ENCODE data around the gene SMC5. TPM values are rescaled to one million over a fixed set of nuclear protein-coding genes. Genes with fewer than 3 reads are reported as not detected.
"Not testable (repeated sequence)": the region's sequence is repeated elsewhere in the genome, so short reads cannot be mapped to it uniquely, and the experiment has no call there.

Gene SMC5
- total RNA-seq, 1 donor from 2014 or later = 20.4 TPM

DNA sequence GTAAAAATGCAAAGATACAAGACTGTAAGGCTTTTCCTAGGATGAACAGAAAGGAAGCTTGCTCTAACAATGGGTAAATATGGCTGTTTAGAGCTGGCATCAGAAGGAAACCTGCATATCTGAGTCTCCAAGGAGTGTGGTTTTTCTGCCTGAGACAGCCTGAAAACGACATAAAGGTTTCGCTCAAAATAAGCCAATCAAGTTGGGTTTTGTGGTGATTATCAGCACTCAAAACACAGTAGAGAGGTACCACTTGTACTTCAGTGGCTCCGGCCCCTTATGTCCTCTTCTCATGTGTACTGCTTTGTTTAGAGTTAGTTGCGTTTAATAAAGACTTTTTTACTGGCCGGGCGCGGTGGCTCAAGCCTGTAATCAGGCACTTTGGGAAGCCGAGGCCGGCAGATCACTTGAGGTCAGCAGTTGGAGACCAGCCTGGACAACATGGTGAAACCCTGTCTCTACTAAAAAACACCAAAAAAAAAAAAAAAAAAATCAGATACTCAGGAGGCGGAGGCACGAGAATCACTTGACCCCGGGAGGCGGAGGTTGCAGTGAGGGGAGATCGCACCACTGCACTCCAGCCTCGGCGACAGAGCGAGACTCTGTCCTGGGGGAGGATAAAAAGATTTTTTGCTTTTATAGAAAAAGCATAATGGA, 116.3 kb downstream of the SMC5 start:
- DNase-seq = no peak

DNA sequence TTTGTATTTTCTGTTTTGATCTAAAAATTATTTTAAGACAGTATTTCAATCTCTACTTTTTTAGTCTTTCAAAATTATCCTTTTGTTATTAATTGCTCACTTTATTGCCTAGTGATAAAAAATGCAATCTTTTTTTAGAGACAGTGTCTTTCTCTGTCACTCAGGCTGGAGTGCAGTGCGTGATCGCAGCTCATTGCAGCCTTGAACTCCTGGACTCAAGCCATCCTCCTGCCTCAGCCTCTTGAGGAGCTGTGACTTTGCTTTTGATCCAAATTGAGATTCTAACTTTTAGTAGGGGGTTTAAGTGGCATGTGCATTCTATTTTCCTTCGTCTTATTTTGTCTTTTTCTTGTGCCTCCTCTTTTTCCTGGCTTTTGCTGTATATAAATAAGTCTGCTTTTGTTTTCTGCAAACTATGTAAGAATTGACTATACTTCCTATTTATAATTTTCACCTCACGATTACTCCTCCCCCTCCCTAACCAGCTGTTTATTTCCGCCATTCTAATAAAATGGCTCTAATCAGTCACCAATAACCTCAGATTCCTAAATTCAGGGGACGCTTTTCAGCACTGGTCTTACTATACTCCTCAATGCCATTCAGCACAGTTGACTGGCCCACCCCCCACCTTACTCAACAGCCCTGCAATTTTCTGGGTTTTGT, 123.4 kb downstream of the SMC5 start:
- no peak for DNase-seq

DNA sequence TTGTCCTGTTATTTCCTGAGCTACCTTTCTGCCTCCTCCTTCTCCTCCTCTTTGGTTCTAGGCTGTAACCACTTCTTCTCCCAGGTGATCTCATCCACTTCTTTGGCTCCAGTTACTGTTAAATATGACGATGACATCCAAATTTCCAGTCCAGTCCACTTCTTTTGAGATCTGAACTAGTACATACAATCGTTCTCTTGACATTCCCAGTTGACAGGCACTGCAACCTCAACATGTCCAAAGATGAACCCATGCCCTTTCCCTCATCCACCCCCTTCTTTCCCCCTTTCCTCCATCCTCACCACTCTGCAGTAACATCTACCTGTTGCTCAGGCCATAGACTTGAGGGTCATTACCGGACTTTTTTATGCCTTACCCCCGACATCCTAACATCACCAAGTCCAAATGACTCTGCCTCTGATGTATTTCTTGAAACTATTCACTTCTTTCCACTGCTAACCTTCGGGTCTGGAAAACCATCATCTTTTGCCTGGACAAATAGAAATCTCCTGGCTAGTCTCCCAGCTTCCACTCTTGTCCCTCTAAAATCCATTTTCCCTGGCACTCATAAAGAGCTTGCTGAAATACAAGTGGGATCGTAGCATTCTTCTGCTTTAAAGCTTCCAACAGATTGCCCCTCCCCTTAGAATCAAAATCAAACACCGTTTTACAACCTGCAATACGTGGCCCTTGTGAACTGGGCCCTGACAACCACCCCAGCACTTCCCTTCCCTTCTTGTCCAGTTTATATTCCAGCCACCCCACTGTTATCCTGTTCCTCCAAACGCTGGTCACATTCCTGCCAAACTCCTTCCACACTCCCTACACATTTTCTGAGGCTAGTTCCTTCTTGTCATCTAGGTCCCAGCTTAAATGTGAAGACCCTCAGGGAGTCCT, 124.2 kb downstream of the SMC5 start:
- DNase-seq = no peak

DNA sequence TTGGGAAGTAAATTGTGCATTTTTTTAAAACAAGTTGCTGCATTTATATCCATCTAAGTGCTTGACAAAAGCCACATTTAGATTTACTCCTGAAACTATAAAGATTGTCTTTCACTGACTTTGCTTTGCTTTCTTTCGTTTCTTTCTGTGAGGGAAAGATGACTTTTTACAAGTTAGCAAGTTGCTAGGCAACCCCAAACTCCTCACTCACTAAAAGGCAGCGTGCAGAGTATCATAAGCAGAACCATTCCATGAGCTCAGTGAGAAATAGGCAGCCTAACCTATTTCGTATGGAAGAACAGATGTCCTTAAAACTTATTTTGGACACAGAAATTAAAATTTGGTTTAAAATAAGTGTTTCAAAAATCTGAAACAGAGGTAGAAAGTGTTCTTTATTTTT, 126.6 kb downstream of the SMC5 start:
- no peak for DNase-seq

DNA sequence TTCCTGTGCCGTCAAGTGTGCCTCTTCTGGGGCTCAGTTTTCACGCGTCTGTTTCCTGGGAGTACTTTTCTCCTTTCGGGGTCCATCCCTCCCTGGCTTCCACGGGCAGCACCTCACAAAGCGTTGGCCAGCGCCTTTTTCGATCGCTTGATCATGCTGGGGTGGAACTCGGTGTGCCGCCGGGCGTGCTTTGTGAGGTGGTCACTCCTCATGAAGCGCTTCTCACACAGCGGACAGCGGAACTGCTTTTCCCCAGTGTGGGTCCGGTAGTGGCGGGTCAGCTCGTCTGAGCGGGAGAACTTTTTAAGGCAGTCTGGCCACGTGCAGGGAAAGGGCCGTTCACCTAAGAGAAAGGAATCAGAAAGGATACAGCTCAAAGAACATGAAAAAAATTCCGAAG, 128.9 kb downstream of the SMC5 start:
- DNase-seq = no peak

DNA sequence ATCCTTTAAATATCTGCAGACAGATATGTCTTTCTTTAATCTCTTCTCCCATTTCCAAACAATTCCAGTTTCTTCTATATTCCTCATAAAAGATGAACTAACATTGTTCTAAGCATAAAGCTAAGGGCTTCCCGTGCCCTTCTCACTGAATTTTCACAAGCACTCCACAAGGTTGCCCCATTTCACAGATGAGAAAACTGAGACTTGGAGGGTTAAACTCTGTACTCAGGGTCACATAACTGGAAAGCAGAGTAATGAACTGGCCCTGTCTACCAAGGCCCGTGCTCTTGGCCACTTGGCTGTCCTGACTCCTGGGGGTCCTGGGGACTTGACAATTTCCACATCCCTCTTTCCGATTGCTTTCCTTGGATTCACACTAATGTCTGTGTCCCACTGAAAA, 130.4 kb downstream of the SMC5 start:
- no peak for DNase-seq

DNA sequence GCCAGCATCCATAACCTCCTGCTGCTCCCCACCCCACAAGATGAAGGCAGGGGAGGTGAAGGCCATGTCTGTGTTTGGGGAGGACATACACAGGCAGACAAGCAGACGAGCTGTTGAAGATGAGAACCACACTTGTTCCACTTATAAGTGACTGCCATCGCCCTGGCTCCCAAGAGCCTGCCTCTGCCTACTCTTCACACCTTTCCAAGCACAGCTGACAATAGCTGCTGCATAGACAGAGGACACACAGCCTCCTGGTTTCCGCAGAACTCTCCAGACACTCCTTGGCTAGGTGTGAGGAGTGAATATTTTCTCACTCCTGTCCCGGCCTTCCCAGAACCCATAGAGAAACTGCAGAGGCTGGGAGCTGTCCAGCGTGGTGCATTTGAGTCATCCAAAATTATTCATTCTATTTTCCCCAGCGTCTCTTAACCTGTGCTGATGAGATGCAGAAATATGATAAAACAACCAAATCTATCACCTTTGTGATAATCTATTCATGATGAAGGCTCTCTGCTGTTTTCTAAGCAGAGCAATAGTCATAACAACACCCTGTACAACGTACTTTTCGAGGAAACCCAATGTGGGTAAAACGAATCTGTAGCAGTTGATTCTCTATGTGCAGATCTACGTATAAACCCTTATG, 131.0 kb downstream of the SMC5 start:
- peak; percentile 62 for DNase-seq

DNA sequence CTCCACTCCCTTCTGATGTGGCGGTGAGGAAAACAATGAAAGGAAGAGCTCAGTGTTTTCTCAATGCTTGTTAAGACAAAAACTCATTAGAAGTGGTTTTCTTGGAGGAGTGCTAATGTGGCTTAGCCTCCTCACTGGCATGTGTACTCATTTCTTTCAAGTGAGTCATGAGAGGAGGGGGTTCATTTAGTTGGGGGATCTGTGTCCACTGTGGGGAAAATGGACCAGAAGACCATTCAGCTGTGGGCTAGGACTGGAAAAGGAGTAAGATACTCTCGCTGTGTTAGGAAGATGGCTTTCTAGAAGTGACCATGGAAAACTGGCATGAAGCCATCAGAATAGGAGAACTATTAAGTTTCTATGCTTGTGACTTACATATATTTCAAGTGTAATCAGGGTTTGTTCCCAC, 132.2 kb downstream of the SMC5 start:
- DNase-seq = peak; percentile 59

DNA sequence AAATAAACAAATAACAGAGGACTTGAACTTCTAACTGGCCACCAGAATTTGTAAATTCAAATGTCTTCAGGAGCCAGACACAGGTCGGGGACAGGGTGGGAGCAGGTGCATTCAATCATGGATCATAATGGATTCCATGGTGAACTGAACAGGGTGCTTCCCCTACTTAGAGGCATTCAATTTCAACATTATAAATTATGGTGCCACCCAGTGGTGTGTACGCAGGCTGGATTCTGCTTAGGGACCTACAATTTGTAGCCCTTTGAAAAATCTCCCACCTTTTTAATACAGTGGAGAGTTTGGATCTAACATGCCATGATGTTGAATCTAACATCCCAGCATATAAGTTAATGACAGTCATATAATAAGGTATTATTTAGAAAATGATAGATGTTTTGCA, 133.4 kb downstream of the SMC5 start:
- peak; percentile 36 for DNase-seq

DNA sequence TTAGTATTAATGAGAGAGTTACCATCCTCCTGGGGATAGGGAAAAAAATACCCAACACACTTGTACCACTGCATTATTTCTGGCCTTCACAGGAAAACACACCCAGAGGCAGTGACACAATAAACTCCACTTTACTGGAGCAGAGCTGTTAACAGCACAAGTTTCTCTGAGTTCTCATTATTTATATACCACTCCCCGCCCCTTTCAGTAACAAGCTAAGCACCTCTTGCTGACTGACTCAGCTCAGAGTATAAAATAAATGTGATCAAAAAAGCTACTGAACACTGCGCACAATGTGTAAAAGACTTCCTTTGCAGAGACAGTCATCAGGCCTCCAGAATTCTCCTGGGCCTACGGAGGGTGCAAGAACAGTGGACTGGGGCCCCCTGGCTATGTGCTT, 134.1 kb downstream of the SMC5 start:
- no peak for DNase-seq

DNA sequence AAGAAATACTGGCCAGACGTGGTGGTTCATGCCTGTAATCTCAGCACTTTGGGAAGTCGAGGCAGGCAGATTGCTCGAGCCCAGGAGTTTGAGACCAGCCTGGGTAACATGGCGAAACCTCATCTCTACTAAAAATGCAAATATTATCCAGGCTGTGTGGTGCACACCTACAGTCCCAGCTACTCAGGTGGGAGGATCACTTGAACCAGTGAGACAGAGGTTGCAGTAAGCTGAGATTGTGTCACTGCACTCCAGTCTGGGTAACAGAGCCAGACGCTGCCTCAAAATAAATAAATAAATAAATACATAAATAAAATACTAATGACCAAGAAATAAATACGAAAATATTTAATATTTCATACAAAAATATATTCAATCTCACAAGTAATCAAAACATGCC, 136.9 kb downstream of the SMC5 start:
- no peak for DNase-seq

DNA sequence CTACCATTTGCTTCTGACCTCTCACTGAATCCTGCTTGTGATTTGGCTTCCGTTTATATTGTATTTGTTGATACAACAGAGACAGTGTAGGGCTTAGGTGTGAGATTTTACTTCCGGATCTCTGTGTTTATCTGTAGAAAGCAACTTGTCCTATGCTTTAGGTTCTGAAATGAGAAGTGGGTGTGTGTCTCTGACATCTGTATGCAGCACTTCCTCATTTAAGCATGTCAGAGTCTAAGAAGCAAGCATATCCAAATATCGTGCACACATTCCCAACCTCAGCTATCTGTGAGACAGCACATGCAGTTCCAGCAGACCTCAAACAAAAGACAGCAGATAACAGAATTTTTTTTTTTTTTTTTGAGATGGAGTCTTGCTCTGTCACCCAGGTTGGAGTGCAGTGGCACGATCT, 139.4 kb downstream of the SMC5 start:
- no peak for DNase-seq

DNA sequence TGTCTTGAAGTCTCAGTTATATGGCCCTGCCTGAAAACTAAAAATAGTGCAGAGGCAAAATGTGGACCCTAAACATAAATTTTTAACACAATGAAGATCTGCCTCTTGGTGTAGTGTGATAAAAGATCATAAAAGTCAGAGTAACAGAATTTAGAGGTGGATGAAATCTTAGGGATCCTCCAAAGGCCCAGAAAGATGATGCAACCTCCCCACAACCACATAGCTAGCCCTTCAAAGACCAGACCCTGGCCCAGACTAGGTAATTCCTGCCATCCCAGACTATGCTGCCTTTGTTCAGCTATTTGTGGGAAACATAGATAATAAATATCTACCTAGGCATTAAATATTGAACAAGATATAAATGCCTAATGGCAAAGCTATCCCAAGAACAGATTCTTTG, 140.4 kb downstream of the SMC5 start:
- DNase-seq = no peak

DNA sequence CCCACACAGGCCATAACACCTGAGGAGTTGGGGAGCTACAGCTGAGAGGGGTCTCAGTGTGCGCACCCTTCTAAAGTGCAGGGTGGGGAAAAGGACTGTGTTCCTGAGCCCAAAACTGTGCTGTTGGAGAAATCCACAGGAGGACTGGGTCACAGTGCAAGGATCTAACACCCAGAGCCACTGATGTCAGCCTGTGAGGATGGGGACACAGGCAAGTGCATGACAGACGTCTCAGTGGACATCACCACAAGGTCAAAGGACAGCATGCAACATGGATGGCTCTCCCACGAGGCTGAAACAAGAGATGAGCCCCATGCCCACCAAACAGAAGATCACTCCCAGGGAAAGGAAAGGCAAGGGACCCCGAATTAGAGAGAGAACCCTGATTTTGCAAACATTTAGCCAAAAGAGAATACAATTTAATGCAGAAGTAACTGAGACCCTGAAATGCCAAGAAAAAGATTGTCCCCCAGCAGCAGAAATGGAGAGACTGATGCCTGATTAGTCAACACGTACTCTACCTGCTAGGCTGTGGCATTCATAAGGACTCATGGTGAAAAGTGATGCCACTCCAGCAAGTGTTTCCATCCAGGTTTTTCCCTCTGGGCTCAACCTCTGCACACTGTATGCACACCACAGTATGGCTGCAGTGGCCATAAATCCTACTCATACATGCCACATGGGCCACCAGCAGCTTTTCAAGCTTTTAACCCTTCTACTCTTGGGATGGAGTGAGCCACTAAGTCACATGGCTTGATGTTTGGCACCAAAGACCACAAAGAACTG, 141.5 kb downstream of the SMC5 start:
- no peak for DNase-seq

DNA sequence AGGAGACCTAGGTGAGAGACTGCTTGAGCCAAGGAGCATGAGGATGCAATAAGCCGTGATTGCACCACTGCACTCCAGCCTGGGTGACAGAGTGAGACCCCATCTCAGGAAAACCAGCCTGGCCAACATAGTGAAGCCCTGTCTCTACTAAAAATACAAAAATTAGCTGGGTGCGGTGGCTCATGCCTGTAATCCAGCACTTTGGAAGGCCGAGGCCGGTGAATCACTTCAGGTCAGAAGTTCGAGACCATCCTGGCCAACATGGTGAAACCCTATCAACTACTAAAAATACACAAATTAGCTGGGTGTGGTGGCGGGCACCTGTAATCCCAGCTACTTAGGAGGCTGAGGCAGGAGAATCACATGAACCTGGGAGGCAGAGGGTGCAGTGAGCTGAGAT, 142.5 kb downstream of the SMC5 start:
- DNase-seq = not testable (repeated sequence)

DNA sequence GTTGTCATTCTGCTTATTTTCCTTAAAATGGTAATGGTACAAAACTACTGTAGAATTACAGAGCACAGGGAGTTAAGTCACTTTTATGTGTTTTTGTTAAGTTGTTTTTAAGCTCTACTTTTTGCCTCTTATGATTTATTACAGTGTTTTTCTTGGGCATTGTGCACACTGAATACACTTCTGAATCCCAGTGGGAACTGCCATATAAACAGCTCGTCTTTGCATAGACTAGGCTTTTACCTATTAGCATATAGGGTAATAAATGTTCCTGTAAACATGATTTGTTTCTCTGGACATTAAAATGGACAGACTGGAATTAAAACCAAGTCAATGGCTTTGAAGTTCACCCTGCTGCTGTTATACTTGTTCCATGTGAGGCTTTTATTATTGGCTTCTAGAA, 143.4 kb downstream of the SMC5 start:
- DNase-seq = no peak

DNA sequence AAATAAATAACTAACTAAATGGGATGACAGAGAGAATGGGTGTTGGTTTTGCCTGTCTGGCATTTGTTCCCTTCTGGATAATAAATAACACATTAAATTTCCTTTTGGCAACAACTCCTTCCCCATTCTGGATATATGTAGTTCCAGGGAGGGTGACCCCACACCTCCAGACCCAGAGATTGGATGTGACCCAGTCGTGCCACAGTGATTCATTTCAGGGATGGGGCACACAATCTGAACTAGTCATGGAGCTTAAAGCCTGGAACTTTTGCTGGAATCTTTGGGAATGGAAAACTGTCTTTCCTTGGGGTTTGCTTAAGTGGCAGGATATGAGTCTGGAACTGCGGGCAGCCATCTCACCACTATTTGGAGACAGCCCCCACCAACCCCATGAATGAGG, 144.4 kb downstream of the SMC5 start:
- DNase-seq = peak; percentile 47

DNA sequence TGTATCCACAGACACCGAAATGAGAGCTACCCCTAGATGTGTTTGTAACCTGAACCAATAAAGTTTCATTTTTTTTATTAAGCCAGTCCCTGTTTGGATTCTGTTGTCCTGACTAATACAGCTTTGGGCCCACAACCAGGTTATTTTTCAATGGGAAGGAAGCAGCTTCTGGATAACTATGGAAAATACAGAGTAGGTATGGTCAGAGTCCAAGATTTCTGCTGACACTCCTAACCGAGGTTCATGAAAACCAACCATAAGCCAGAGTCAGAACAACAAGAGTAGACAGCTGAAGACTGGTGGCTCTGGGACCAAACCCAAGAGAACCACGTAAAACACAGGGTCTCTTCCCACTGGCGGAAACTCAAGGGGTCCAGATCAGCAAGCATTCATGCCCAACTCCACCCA, 144.8 kb downstream of the SMC5 start:
- DNase-seq = peak; percentile 69

DNA sequence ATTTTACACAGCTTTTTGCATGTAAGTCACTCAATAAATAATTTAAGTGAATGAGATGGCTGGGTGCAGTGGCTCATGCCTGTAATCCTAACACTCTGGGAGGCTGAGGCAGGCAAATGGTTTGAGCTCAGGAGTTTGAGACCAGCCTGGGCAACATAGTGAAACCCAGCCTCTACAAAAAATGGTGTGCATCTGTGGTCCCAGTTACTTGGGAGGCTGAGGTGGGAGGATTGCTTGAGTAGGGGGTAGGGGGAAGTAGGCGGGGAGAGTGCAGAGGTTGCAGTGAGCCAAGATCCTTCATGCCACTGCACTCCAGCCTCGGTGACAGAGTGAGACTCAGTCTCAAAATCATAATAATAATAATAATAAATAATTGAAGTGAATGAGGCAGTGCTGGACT, 145.5 kb downstream of the SMC5 start:
- no peak for DNase-seq
